HG02840 (cell line): ENCODE measurements around the gene MYO1B.
A peak's percentile ranks its signal among the peaks of the same experiment; 100 is the strongest.

Experiments used
- ATAC-seq: cut with Tn5 transposase; IDR thresholded peaks from one replicate; pipeline ENCODE4 v1.9.1; 2021; ENCODE audit warnings: mild to moderate bottlenecking, moderate library complexity, moderate number of reproducible peaks; ENCODE audit not compliant: unreplicated experiment, low FRiP score

The MYO1B gene

DNA sequence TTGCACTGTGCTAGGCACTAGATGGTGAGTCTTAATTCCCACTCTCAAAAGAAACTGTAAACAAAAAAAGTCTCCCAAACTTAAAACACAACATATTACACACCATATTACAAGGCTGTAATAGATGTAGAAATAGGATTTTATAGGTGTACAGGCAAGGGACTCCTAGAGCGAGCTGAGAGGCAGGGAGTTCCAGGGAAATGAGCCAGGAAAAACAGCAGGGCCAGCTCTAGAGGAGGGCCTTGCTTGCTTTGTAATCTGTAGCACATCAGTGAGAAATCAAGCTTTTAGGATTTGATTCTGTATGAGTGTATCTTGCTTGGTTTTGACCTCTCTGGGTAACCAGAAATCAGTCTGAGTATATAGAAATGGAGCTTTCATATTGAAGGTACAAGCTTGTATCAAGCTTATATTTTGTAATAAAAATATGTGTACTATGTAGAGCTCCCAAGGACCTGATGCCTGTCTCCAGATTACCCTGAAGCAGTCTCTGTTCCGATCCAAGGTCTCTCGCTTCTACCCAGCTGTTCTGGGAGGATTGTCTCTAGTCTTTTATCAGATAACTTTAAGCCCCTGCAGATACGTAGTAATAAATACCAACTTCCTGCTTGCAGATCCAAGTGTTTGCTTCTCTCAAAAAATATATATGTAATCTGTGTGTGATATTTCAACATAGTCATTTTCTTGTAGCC is 73.0 kb downstream of the MYO1B start:
- no peak for ATAC-seq

DNA sequence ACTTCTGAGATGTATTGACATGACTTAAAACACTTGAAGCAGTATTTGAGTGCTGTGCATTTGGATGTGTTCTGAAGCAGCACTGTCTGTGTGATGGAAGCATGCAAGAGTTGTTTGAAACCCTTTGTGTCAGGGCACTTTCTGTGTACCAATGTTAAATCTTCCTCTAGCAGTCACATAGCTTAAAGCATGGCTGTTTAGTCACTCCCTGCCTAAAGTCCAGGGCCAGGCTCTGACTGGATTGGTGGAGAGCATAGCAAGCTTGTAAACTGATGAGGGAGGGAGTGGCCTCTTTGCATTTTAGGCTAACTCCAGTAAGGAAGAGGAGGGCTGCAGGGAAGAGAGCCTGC is 73.5 kb downstream of the MYO1B start:
- ATAC-seq, result no peak

DNA sequence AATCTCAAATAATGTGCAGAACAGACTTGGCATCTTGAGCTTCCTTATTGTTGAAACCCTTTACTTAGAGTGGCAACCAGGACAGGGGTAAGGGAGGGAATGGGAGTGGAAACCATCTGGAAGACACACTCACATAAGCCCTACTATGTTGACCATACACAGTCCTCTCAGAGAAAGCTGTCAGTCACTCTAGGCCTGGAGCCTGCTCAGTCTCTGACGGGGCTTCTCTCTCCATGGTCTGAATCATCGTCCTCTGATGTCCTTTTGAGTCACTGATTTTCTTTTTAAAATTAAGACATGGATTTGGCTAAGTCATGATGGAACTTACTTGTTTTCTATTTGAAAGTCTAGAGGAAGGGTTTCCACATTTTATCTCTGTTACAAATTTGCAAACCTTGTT is 74.0 kb downstream of the MYO1B start:
- ATAC-seq, result no peak

DNA sequence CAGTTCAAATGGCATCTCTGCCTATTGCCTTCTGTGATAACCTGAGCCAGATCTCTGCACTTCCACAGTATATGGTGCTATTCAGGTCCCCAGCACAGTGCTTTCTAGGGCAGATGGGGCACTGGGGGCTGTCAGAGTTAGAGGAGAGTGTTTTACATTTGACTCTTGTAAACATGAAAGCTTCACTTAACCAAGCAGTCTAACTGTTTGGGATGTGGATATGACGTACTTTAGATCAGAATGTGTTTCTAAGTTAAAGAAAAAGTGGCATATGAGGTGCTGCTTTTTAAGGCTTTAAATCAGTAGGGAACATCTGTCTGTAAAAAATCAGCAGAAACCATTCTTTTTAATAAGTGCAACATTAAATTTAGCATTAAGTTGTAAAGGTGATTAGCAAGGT is 75.7 kb downstream of the MYO1B start:
- no peak for ATAC-seq

DNA sequence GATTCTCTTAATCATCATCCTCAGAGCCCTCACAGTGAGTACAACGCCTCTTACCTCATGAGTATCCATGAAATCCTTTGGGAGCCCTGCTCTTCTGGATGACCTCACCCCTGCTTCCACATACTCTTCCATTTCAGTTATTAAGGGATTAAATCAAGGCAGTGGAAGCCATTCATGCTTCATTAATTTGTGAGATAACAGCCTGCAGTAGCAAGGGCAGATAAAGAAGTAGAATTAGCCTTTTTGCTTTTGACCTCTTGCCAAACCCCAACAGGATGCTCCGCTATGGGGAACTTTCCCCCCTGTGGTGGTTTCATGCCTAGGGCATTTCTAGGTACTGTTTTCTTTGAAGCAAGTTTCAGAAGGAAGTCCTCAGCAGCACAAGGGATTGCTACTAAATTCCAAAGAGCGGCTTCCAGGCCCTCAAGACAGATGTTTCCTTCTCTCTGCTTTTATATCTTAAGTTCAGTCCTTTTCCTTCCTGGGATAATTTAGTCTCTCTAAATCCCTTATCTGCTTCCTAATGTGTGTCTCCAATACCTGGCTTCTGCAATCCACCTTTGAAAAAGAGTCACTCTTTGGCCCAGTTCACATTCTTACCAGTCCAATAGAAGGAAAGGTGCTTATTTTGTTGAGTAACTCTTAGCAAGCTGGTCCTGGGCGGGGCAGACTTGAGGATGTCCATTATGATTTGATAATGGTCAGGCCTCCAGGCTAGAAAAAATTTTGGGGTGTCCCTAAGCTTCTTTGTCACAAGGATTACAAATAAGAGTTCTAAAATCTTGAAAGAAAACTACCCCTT is 76.9 kb downstream of the MYO1B start:
- peak; percentile 65 for ATAC-seq

DNA sequence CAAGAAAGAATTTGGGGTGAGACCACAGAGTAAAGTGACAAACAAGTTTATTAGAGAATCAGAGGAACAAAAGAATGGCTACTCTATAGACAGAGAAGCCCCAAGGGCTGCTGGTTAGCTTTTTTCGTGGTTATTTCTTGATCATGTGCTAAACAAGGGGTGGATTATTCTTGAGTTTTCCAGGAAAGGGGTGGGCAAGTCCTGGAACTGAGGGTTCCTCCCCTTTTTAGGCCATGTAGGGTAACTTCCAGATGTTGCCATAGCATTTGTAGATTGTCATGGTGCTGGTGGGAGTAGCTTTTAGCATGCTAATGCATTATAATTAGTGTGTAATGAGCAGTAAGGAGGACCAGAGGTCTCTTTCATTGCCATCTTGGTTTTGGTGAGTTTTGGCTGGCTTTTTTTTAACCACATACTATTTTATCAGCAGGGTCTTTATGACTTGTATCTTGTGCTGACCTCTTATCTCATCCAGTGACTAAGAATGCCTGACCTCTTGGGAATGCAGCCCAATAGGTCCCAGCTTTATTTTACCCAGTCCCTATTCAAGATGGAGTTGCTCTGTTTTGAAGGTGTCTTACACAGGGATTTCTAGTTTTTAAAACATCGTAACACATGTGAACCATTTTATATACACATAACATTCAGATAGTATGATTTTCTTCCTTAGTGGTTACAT is 77.8 kb downstream of the MYO1B start:
- ATAC-seq, result no peak

DNA sequence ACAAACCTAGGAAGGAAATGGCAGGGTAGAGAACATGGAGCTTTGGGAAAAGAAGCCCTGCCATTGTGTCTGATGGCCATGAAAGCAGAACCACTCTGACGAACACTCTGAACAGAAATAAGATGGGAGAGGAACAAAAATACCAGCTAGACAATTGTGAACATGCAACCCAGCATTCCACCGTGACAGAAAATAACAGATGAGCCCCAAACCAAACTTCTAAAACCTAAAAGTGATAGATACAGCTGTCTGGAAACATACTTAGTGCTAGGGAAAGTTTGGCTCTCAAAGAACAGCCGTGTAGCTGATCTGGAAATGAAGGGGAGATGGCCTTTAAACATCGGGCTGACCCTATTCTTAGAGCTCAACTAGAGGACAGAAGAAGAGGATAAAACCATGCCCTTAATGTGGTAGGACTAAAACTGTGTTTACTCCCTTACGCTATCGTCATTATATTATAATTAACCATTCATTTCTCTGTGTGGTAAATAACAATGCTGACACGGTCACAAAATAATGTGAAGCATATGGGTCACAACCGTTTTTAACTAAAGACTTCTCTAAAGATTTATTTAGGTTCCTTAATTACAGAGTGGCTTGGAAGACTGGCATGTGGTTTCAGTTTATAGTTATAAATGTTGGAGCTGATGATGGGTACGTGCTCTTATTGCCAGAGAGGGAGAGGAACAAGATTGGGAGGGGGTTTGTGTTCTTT is 80.6 kb downstream of the MYO1B start:
- no peak for ATAC-seq

DNA sequence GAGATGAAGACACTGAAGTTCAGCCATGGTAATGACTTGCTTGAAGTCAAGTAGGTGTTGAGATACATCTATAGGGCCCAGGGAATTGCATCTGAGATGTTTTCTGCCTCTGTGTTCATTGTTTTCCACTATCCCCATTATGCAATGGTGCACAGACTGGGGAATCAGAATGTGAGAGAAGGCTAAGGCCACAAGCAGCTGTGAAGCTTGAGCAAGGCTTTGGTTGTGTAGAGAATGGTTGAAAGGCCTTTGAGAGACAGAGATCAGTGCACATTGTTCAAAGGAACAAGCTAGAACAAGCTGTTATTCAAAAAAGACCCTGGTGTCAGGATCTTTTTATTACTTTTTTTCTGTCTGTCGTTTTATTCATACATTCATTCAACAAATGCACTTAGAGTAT is 82.3 kb downstream of the MYO1B start:
- no peak for ATAC-seq

DNA sequence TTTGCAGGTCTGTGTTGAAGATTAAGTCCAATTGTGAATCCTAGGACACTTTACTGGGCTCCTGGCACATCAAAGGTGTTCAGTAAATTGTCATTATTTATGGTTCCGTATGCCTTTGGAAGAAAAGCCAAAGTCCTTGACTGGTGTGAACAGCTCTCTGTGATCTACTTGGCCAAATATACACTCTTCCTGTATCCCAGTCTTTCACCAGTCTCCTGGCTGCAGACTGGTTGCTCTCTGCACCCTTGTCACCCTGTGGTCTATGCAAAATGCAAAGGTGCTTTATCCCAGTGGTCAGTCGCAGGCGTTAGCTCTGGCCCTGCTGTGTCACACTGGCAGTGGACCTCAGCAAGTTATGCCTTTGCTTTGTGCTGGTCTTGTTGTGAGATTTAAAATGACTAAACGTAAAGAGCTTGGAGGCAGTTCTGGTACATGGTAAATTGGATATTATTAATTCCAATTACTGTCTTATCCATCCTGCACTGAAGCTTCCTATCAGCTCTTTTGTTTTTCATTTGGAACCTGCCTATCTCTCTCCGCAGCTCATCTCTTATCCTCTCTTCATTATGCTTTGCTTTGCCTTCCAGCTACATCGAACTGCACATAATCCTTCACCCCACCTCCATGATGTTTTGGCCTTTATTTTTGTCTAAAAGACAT is 83.1 kb downstream of the MYO1B start:
- no peak for ATAC-seq

DNA sequence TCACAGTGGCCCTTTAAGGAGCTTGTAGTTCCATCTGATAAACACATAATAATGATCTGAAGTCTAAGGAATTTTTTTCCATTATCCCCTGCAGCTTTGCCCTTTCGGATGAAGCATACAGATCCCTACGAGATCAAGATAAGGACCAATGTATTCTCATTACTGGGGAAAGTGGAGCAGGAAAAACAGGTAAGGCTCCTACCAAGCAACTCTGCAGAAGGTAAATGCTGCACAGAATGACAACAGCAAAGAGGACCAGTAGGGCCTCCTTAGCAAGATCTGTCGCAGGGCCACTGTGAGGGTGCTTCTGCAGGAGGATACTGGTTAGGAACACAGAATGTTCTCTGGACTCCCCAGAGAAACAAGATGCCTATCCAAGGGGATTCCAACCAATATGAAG is 84.6 kb downstream of the MYO1B start:
- no peak for ATAC-seq

DNA sequence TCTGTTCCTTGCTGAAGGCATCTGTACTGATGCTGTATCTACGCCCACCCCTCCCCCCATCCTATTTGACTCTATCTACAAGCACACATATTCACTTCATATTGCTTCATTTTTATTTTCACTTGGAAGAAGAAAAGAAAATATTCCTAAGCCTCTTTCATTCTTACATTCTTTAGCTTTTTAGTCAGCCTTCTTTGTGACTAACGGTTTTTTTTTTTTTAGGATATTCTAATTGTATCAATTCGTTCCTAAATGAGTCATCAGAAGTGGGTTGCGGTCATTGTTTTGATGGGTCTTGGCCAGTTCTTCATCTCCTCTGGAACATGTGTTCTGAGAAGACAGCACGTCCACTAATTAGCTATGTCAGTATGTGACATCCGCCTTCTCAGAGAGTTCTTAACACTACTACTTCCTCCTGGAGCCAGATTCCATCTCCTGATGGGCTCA is 88.7 kb downstream of the MYO1B start:
- no peak for ATAC-seq

DNA sequence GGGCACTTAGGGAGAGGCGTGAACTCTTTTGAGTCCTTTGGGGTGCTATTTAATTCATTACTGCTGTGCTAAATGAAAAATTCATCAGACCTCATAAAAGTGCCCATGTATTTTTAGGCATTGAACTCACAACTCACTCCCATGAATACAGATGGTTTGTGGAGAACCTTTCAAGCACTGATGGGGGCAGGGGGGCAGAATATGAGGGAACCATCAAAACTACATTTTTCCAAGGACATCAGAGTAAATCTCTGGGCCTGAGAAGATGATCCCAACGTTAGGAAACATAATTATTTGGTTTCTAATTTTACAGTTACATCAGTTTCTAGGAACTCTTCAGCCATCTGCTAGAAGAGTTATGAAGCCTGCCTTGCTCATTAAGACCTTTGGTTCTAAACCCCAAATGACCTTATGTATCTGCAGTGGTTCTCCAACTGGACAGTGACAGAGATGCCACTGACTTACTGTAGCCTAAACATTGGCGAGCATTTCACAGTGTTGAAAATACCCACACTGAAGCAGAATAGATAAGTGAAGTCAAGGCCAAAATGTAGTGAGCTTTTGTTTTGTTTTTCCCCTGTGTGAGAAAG is 90.8 kb downstream of the MYO1B start:
- no peak for ATAC-seq

DNA sequence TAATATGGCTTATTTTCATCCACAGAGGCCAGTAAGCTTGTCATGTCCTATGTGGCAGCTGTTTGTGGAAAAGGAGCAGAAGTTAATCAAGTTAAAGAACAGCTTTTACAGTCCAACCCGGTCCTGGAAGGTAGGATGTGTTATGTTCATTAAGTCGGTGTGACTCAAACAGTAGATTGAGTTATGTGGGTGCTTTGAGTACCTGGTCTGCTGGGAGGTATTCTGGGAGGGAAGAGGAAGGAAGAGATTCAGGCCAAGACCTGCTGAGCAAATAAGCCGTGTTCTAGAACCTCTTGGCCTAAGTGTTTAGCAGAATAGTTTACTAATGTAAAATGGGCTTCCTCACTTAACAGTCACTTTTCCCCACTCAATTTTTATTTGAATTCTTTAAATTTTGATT is 96.2 kb downstream of the MYO1B start:
- ATAC-seq, result no peak

DNA sequence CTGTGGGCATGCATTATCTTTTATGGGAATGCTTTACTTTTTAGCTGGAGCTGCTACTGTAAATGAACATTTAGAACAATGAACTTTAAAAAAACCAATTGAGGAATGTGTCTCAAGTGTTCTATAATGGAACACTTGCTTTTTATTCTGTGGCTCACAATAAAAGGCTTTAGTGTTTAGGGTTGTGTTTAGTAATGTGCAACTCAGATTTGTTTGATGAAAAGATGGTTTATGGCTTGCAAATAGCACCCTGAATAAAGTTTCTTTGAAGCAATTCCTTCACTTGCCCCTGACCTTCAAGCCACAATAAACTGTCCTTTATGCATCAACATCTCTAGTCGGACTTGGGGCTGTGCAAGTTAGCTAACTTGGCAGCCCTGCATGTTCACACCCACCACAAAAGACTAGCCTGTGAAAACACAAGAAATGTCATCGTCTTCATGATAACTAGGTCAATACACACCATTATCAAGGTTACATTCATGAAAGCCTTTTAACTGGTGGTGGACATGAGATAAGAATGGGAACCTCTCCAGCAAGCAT is 98.7 kb downstream of the MYO1B start:
- ATAC-seq, result no peak

DNA sequence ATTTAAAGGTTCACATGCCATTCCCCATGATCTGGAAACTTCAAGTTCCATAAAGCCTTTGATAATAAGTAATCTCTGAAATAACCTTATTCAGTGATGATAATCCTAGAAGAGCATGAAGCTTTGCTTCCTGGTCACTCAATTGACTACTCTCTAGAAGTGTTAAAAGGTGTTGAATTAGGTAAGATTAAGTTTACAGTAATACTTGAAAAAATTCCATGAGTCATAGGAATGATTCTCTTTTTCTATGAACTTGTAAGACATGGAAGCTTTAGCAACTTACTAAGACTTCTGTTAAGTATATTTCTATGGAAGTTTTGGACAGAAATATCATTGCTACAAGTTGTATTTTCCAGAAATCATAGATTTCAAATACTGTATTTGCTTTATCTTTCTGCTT is 100.6 kb downstream of the MYO1B start:
- ATAC-seq, result no peak

DNA sequence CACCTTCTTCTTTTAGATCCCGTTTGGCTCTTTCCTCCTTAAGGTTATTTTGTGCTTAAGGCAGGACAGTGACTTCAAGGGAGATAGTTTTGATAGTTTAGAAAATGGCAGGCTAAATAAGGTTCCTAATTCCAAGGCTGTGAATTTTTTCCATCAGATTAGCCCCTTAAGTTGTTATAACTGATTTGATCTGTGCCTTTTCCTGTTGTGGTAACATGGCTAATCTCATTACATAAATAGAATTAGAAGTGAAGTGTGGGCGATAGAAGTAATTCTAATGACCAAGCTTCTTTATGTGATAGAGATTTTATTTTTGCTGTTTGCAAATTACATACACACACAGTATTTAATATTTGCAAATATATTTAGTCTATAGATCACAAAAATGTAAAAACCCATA is 102.0 kb downstream of the MYO1B start:
- no peak for ATAC-seq

DNA sequence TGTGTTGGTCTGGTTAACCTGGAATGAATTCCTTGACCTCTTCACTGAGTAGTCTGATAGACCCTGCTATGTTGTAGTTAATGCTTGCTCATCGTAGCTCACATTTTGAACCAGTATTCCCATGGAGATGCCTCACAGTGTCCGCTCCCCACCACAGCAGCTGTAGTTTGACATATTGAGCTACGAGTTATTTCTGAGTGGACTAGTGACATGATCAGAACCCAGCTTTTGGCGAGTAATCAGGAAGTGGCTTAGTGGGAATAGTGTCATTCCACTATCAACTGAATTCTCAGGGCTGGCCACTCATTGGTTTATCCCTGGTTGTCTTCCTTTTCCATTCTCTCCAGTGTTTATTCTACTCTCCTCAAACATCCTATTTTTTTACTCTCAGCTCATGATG is 102.7 kb downstream of the MYO1B start:
- ATAC-seq, result no peak

DNA sequence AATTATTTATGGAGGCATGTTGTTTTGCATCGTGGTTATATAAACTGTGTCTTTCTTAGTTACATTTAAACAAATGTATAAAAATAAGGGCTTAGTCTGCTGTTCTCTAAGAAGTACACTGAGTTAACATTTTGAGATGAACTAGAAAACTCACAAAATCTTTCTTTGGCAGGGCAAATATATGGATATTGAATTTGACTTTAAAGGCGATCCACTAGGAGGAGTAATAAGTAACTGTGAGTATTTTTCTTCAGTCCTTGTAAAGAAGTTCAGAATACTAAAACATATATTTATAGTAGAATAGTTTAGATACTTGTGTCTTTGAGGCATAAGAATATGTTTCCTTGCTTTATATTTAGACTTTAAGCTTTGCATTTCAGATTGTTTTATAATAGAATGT is 104.8 kb downstream of the MYO1B start:
- no peak for ATAC-seq

DNA sequence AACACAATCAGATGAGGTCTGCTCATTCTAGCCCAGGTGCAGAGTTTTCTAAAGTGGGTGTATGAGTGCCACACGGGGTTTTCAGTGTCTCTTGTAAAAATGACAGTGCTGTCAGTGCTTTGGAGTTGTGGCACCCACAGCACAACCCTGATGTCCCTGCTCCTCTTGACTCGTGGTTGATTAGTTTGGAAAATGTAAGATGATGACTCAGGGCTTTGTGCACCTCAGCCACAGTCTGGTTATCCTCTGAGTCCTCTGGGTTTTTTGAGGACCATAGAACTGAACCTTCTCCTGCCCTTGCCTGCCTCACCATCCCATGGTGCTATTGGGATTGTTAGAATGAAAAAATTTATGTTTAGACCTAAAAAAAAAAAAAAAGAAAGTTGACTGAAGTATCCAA is 105.6 kb downstream of the MYO1B start:
- ATAC-seq, result no peak

DNA sequence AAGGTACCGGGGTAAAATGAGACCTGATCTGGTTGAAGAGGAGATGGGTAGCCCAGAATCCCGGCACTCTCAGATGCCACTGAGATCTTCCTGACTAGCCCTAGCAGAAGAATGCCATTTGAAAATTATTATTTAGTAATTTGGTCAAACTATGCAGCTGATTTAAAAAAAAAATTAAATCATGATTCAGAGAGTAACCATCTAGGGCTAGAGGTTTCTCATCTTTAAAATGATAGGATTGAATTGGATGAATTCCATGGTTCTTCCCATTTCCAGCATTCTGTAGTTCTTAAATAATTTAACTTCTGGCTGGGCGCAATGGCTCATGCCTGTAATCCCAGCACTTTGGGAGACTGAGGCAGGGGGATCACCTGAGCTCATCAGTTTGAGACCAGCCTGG is 106.1 kb downstream of the MYO1B start:
- ATAC-seq, result no peak
